ENCODE measurements around the gene NOLC1.

The NOLC1 gene

GRCh38 chr10:102167861-102168260 lies 15.7 kb downstream of the NOLC1 start:
- no peaks in the 10 kb centered on the region for H3K9me2 ChIP-seq (replicated peaks; ENCODE audit: insufficient read depth, low read length)
- no peak overlapping the region for H3K27ac ChIP-seq (ENCODE audit: low read depth, low read length)
- no peaks in the 10 kb centered on the region for H3K9me3 ChIP-seq (ENCODE audit: insufficient read depth, low read length)
- H3K4me2 ChIP-seq (ENCODE audit: low read depth, low read length, poor library complexity, severe bottlenecking): no peak overlapping the region
- no peak overlapping the region for H3K9ac ChIP-seq (ENCODE audit: low read length)
- no peaks in the 10 kb centered on the region for H4K20me1 ChIP-seq (ENCODE audit: low read depth, low read length)
- no peak overlapping the region for H2AFZ ChIP-seq (ENCODE audit: low read depth, low read length, severe bottlenecking)
- peaks cover 20% of the 10 kb centered on the region; the same call in 1 of the 2 replicates for H3F3A ChIP-seq (ENCODE audit: insufficient read depth)
- peaks cover 5% of the 10 kb centered on the region for H3K36me3 ChIP-seq (ENCODE audit: low read length)
- no peak overlapping the region for H3K4me3 ChIP-seq (ENCODE audit: insufficient read depth, low read length, poor library complexity, severe bottlenecking)
- no peaks in the 10 kb centered on the region for H3K79me2 ChIP-seq (ENCODE audit: insufficient read depth, low read length)
- TF ChIP-seq EZH2phosphoT487 (conservative IDR thresholded peaks at IDR 0.05; ENCODE audit: low read length): no peak
- TF ChIP-seq, protein P1, sequence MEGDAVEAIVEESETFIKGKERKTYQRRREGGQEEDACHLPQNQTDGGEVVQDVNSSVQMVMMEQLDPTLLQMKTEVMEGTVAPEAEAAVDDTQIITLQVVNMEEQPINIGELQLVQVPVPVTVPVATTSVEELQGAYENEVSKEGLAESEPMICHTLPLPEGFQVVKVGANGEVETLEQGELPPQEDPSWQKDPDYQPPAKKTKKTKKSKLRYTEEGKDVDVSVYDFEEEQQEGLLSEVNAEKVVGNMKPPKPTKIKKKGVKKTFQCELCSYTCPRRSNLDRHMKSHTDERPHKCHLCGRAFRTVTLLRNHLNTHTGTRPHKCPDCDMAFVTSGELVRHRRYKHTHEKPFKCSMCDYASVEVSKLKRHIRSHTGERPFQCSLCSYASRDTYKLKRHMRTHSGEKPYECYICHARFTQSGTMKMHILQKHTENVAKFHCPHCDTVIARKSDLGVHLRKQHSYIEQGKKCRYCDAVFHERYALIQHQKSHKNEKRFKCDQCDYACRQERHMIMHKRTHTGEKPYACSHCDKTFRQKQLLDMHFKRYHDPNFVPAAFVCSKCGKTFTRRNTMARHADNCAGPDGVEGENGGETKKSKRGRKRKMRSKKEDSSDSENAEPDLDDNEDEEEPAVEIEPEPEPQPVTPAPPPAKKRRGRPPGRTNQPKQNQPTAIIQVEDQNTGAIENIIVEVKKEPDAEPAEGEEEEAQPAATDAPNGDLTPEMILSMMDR (IDR thresholded peaks at IDR 0.05; ENCODE audit: insufficient read depth, low read length, poor library complexity, severe bottlenecking): no peak
- H3K27me3 ChIP-seq (ENCODE audit: low read length): no peaks in the 10 kb centered on the region

DNA sequence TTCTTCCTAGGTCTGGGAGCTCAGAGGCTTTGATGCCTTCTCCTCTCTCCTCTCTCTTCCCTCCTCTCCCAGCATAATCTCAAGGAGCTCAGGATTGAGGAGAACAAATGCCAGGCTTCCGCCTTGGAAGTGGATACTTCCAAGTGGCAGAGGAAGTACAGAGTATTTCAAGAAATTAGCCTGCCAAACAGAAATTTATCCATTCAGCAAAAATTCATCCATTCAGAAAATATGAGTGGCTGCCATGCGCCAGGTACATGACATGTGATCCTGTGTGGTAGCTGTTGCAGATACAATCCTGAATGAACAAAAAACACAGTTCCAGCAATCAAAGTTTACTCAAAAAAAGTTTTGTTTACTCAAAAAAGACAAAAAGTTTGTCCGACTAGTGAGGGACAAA lies 18.4 kb downstream of the NOLC1 start:
- TF ChIP-seq, protein P1 (IDR thresholded peaks at IDR 0.05; ENCODE audit: insufficient read depth, low read length, poor library complexity, severe bottlenecking): no peak
- TF ChIP-seq EZH2phosphoT487 (conservative IDR thresholded peaks at IDR 0.05; ENCODE audit: low read length): no peak
- Histone ChIP-seq H4K20me1 (ENCODE audit: low read depth, low read length) (no peaks in the 10 kb centered on the region), H3K27ac (ENCODE audit: low read depth, low read length) (no peak overlapping the region), H3K9ac (ENCODE audit: low read length) (no peak overlapping the region), H3K9me2 (replicated peaks; ENCODE audit: insufficient read depth, low read length) (no peaks in the 10 kb centered on the region), H3K9me3 (ENCODE audit: insufficient read depth, low read length) (no peaks in the 10 kb centered on the region), H3F3A (ENCODE audit: insufficient read depth) (peaks cover 7% of the 10 kb centered on the region; the same call in 1 of the 2 replicates), H3K4me2 (ENCODE audit: low read depth, low read length, poor library complexity, severe bottlenecking) (no peak overlapping the region), H3K79me2 (ENCODE audit: insufficient read depth, low read length) (no peaks in the 10 kb centered on the region), H2AFZ (ENCODE audit: low read depth, low read length, severe bottlenecking) (no peak overlapping the region), H3K27me3 (ENCODE audit: low read length) (no peaks in the 10 kb centered on the region), H3K4me3 (ENCODE audit: insufficient read depth, low read length, poor library complexity, severe bottlenecking) (no peak overlapping the region), H3K36me3 (ENCODE audit: low read length) (no peaks in the 10 kb centered on the region)

DNA sequence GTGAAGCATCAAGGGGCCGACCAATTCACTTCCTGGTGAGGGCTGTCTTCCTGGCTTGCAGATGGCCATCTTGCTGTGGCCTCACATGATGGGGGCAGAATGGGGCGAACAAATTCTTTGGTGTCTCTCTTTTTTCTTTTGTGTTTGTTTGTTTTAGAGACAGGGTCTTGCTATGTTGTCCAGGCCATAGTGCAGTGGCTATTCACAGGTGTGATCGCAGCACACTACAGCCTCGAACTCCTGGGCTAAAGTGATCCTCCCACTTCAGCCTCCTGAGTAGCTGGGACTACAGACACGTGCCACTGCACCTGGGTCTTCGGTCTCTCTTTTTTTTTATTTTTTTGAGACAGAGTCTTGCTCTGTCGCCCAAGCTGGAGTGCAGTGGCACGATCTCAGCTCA lies 20.1 kb downstream of the NOLC1 start:
- H3K36me3 ChIP-seq (ENCODE audit: low read length): no peaks in the 10 kb centered on the region
- H3K4me3 ChIP-seq (ENCODE audit: insufficient read depth, low read length, poor library complexity, severe bottlenecking): no peak overlapping the region
- H3K9ac ChIP-seq (ENCODE audit: low read length): no peak overlapping the region
- TF ChIP-seq, protein P1 (IDR thresholded peaks at IDR 0.05; ENCODE audit: insufficient read depth, low read length, poor library complexity, severe bottlenecking): no peak
- TF ChIP-seq EZH2phosphoT487 (conservative IDR thresholded peaks at IDR 0.05; ENCODE audit: low read length): no peak
- no peaks in the 10 kb centered on the region for H4K20me1 ChIP-seq (ENCODE audit: low read depth, low read length)
- H3K27ac ChIP-seq (ENCODE audit: low read depth, low read length): no peak overlapping the region
- no peaks in the 10 kb centered on the region for H3K27me3 ChIP-seq (ENCODE audit: low read length)
- no peak overlapping the region for H3K4me2 ChIP-seq (ENCODE audit: low read depth, low read length, poor library complexity, severe bottlenecking)
- H3F3A ChIP-seq (ENCODE audit: insufficient read depth): no peaks in the 10 kb centered on the region
- no peaks in the 10 kb centered on the region for H3K9me2 ChIP-seq (replicated peaks; ENCODE audit: insufficient read depth, low read length)
- H3K79me2 ChIP-seq (ENCODE audit: insufficient read depth, low read length): no peaks in the 10 kb centered on the region
- no peak overlapping the region for H2AFZ ChIP-seq (ENCODE audit: low read depth, low read length, severe bottlenecking)
- no peaks in the 10 kb centered on the region for H3K9me3 ChIP-seq (ENCODE audit: insufficient read depth, low read length)

Measured in SU-DHL-6 (cell line).